Neural cell (in vitro differentiated cells): Measurements from ENCODE around the gene ZNF606. TPM values are rescaled to one million over a fixed set of nuclear protein-coding genes. Genes with fewer than 3 reads are reported as not detected.
"Not testable (repeated sequence)": the region's sequence is repeated elsewhere in the genome, so short reads cannot be mapped to it uniquely, and the experiment has no call there.

Experiments used
- H2AFZ ChIP-seq: fragments of 200-600, 300-800 bp; sonication (generic), shearing (Covaris generic); 2 replicates; pipeline ENCODE4 v1.6.0; 2014; ENCODE audit warnings: low read depth, mild to moderate bottlenecking, antibody characterized with exemption, low read length, moderate library complexity
- H3F3A ChIP-seq: fragments of 200-600 bp; shearing (Covaris generic); 2 replicates; pipeline ENCODE4 v1.6.1; 2016; ENCODE audit warnings: mild to moderate bottlenecking, moderate library complexity, mixed read lengths, antibody characterized with exemption, low read length; ENCODE audit not compliant: insufficient read depth, poor library complexity, severe bottlenecking
- H3K27ac ChIP-seq: fragments of 200-600, 300-800 bp; sonication (generic), shearing (Covaris generic); 2 replicates; pipeline ENCODE4 v1.5.1; 2014; ENCODE audit warnings: mild to moderate bottlenecking, low read length, moderate library complexity
- H3K27me3 ChIP-seq: fragments of 300-800, 200-600 bp; sonication (generic), shearing (Covaris generic); 2 replicates; pipeline ENCODE4 v1.6.0; 2014; ENCODE audit warnings: mild to moderate bottlenecking, low read depth, low read length, moderate library complexity; ENCODE audit not compliant: insufficient read depth
- H3K36me3 ChIP-seq: fragments of 300-800, 200-600 bp; sonication (generic), shearing (Covaris generic); 2 replicates; pipeline ENCODE4 v1.5.1; 2014; ENCODE audit warnings: mild to moderate bottlenecking, antibody characterized with exemption, low read length, moderate library complexity; ENCODE audit not compliant: insufficient read depth
- H3K4me2 ChIP-seq: fragments of 300-800, 200-600 bp; sonication (generic), shearing (Covaris generic); 2 replicates; pipeline ENCODE4 v1.6.0; 2014; ENCODE audit warnings: mild to moderate bottlenecking, low read length
- H3K4me3 ChIP-seq: fragments of 300-800, 200-600 bp; sonication (generic), shearing (Covaris generic); 2 replicates; pipeline ENCODE4 v1.5.1; 2014; ENCODE audit warnings: mild to moderate bottlenecking, low read length, moderate library complexity
- H3K79me2 ChIP-seq: fragments of 200-600 bp; shearing (Covaris generic); replicated peaks from 2 replicates; pipeline ENCODE4 v1.6.0; 2014; ENCODE audit warnings: mild to moderate bottlenecking, low read length, moderate library complexity; ENCODE audit not compliant: insufficient read depth
- H3K9ac ChIP-seq: fragments of 300-800, 200-600 bp; sonication (generic), shearing (Covaris generic); 2 replicates; pipeline ENCODE4 v1.6.1; 2016; ENCODE audit warnings: mild to moderate bottlenecking, low read length, mixed read lengths
- H3K9me2 ChIP-seq: fragments of 200-600 bp; shearing (Covaris generic); 2 replicates; pipeline ENCODE4 v1.6.1; 2016; ENCODE audit warnings: mild to moderate bottlenecking, low read length, mixed read lengths; ENCODE audit not compliant: insufficient read depth
- H3K9me3 ChIP-seq: fragments of 200-600, 300-800 bp; sonication (generic), shearing (Covaris generic); 2 replicates; pipeline ENCODE4 v1.6.1; 2016; ENCODE audit warnings: mild to moderate bottlenecking, mixed run types, low read length, moderate library complexity, mixed read lengths
- H4K20me1 ChIP-seq: fragments of 200-600 bp; shearing (Covaris generic); 2 replicates; pipeline ENCODE4 v1.6.1; 2016; ENCODE audit warnings: mild to moderate bottlenecking, mixed run types; ENCODE audit not compliant: insufficient read depth
- CTCF ChIP-seq: fragments of 450-650 bp; IDR thresholded peaks from 2 replicates; pipeline ENCODE4 v1.5.1; 2014; ENCODE audit warnings: antibody characterized with exemption, mild to moderate bottlenecking, moderate library complexity; ENCODE audit not compliant: poor library complexity, severe bottlenecking
- EP300 ChIP-seq: fragments of 450-650 bp; conservative IDR thresholded peaks from 2 replicates; pipeline ENCODE4 v1.6.1; 2014; ENCODE audit warnings: antibody characterized with exemption, mild to moderate bottlenecking, moderate library complexity; ENCODE audit not compliant: poor library complexity, severe bottlenecking
- EZH2 ChIP-seq: fragments of 200-600, 300-800 bp; shearing (Covaris generic), sonication (generic); IDR thresholded peaks from 2 replicates; pipeline ENCODE4 v1.6.1; 2014; ENCODE audit warnings: antibody characterized with exemption, low read length, borderline replicate concordance, mild to moderate bottlenecking; ENCODE audit not compliant: insufficient read depth, poor library complexity, severe bottlenecking
- MXI1 ChIP-seq: fragments of 450-650 bp; conservative IDR thresholded peaks from 2 replicates; pipeline ENCODE4 v1.6.1; 2014; ENCODE audit warnings: antibody characterized with exemption, mild to moderate bottlenecking; ENCODE audit not compliant: poor library complexity, severe bottlenecking
- POLR2AphosphoS5 ChIP-seq: IDR thresholded peaks from 2 replicates; pipeline ENCODE4 v1.6.1; 2012
- RAD21 ChIP-seq: fragments of 450-650 bp; conservative IDR thresholded peaks from 2 replicates; pipeline ENCODE4 v1.6.1; 2014; ENCODE audit warnings: antibody characterized with exemption, mild to moderate bottlenecking, moderate library complexity
- REST ChIP-seq: IDR thresholded peaks from 2 replicates; pipeline ENCODE4 v1.6.1; 2012; ENCODE audit warnings: borderline replicate concordance
- SMC3 ChIP-seq: fragments of 450-650 bp; conservative IDR thresholded peaks from 2 replicates; pipeline ENCODE4 v1.6.1; 2014; ENCODE audit warnings: antibody characterized with exemption, mild to moderate bottlenecking, moderate library complexity; ENCODE audit not compliant: poor library complexity
- TAF1 ChIP-seq: IDR thresholded peaks from 2 replicates; pipeline ENCODE4 v1.6.1; 2012; ENCODE audit warnings: low read depth
- polyA plus RNA-seq: library from polyadenylated mRNA; depleted of rRNA; stranded (reverse); fragments of >200 nt; gene quantifications from 2 replicates; pipeline ENCODE4 v1.2.3, GENCODE V29; 2014

Gene ZNF606
- polyA plus RNA-seq, 1 donor from 2014 or later: 39.1 TPM

- H3F3A ChIP-seq: no peaks in the 10 kb centered on the region
- TF ChIP-seq CTCF (no peak), TAF1 (no peak), MXI1 (no peak), EZH2 (no peak), RAD21 (no peak), REST (no peak), EP300 (no peak), POLR2AphosphoS5 (no peak), SMC3 (no peak)
- no peak overlapping the region for H3K4me3 ChIP-seq
- H3K27me3 ChIP-seq: no peaks in the 10 kb centered on the region
- H3K27ac ChIP-seq: no peak overlapping the region
- H4K20me1 ChIP-seq: no peaks in the 10 kb centered on the region
- peaks cover 25% of the 10 kb centered on the region for H3K36me3 ChIP-seq
- no peaks in the 10 kb centered on the region for H3K79me2 ChIP-seq
- H3K9ac ChIP-seq: no peak overlapping the region
- H3K9me2 ChIP-seq: no peaks in the 10 kb centered on the region
- no peak overlapping the region for H2AFZ ChIP-seq
- peaks cover 15% of the 10 kb centered on the region for H3K9me3 ChIP-seq
- no peak overlapping the region for H3K4me2 ChIP-seq
Observed at GRCh38 chr19:58009666-58010301, 7.2 kb upstream of the ZNF606 start.

GRCh38 chr19:58009301-58009665 lies 6.7 kb upstream of the ZNF606 start:
- Histone ChIP-seq H2AFZ (no peak overlapping the region), H3K9me2 (no peaks in the 10 kb centered on the region), H3F3A (no peaks in the 10 kb centered on the region), H3K27ac (no peak overlapping the region), H3K4me3 (no peak overlapping the region), H4K20me1 (no peaks in the 10 kb centered on the region), H3K9me3 (peaks cover 15% of the 10 kb centered on the region), H3K9ac (no peak overlapping the region), H3K4me2 (no peak overlapping the region), H3K36me3 (peaks cover 30% of the 10 kb centered on the region), H3K27me3 (no peaks in the 10 kb centered on the region), H3K79me2 (no peaks in the 10 kb centered on the region)
- no peak for TF ChIP-seq MXI1
- no peak for TF ChIP-seq EZH2
- no peak for TF ChIP-seq REST
- no peak for TF ChIP-seq POLR2AphosphoS5

DNA sequence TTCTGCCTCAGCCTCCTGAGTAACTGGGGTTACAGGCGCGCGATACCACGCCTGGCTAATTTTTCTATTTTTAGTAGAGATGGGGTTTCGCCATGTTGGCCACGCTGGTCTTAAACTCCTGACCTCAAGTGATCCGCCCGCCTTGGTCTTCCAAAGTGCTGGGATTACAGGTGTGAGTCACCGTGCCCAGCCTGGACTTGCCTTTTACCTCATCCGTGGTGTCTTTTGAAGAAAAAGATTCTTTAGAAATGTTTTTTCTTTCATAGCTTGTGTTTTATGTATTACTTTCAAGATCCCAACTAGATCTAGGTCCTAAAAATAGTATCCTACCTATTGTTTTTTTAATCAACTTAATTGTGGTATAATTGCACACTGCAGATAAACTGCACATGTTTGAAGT lies 6.3 kb upstream of the ZNF606 start:
- not testable (repeated sequence) for H3K79me2 ChIP-seq, H4K20me1 ChIP-seq, H3K27ac ChIP-seq, H3K27me3 ChIP-seq, H2AFZ ChIP-seq, H3K4me2 ChIP-seq, H3K9ac ChIP-seq, H3F3A ChIP-seq, H3K4me3 ChIP-seq, H3K9me2 ChIP-seq
- Histone ChIP-seq H3K9me3 (peaks cover 17% of the 10 kb centered on the region), H3K36me3 (peaks cover 34% of the 10 kb centered on the region)
